Lower leg skin (tissue), 4 donors: Measurements from ENCODE around the gene TUBGCP6. TPM values are rescaled to one million over a fixed set of nuclear protein-coding genes. Genes with fewer than 3 reads are reported as not detected.

ENCODE experiments used
- DNase-seq, 2 donors: peaks; one replicate each; pipeline ENCODE4 v3.0.0-alpha.2; 2019; ENCODE audit warnings: low spot score in 2 of 2
- H3K4me3 ChIP-seq: fragments of 200-600 bp; sonication (generic); 2 replicates; pipeline ENCODE4 v1.5.1; 2017; ENCODE audit warnings: mild to moderate bottlenecking, low read depth; ENCODE audit not compliant: poor library complexity, severe bottlenecking
- POLR2A ChIP-seq, 2 donors: fragments of 450-650 bp; IDR thresholded peaks; one replicate each; pipeline ENCODE4 v1.6.1; 2016 to 2017; ENCODE audit warnings: antibody characterized with exemption in 2 of 2, mild to moderate bottlenecking in 1 of 2, moderate library complexity in 1 of 2
- WGBS, 2 donors: methylation state at CpG; one replicate each; pipeline ENCODE4 v1.1.5; 2018; 5-methylcytosine and 5-hydroxymethylcytosine counted together
- intact Hi-C: fragments of 100-400 bp; cut with DNase I; formaldehyde crosslinking; loops from one replicate; pipeline ENCODE4 v1.15.0; 2023; ENCODE audit warnings: low total_unique reads
- total RNA-seq, 4 donors: library from RNA; depleted of rRNA; stranded (reverse); fragments of >200 nt; gene quantifications; one replicate each; pipeline ENCODE4 v1.1.0, GENCODE V29; 2016
- TF ChIP-seq, protein P1 (sequence below), 3 donors: fragments of 450-650 bp; IDR thresholded peaks; one replicate each; pipeline ENCODE4 v1.5.1; 2016; ENCODE audit warnings: antibody characterized with exemption in 3 of 3, mild to moderate bottlenecking in 3 of 3, moderate library complexity in 2 of 3

The TUBGCP6 gene
- total RNA-seq, 4 donors from 2014 or later = 37.1 to 67.0 (median 52.5) TPM

DNA sequence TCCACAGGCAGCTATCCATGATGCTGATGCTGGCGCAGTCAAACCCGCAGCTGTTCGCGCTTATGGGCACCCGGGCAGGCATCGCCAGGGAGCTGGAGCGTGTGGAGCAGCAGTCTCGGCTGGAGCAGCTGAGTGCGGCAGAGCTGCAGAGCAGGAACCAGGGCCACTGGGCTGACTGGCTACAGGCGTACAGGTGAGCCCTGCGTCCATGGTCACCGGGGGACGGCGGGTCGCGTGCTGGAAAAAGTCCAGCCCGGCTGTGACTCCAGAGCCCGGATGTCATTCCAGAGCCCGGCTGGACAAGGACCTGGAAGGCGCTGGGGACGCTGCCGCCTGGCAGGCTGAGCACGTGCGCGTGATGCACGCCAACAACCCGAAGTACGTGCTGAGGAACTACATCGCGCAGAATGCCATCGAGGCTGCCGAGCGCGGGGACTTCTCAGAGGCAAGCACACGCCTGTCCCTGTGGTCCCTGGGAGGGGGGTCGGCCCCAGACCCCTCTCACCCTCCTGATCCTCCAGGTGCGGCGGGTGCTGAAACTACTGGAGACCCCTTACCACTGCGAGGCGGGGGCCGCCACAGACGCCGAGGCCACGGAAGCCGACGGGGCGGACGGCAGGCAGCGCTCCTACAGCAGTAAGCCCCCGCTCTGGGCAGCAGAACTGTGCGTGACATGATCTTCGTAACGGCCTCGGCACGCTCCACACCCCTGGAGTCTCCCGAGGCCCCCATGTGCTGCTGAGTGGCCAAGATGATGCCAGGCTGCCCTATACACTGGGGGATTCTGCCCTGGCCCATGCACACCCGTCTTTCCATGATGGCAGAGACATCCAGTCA is 27.9 kb downstream of the TUBGCP6 start:
- DNase-seq = no peak
- WGBS, 2 donors = 95 to 97% methylated on average over 48 to 50 of the region's 57 CpGs
- intact Hi-C loops = no loop called here
- H3K4me3 ChIP-seq = no peak overlapping the region
- TF ChIP-seq, protein P1, sequence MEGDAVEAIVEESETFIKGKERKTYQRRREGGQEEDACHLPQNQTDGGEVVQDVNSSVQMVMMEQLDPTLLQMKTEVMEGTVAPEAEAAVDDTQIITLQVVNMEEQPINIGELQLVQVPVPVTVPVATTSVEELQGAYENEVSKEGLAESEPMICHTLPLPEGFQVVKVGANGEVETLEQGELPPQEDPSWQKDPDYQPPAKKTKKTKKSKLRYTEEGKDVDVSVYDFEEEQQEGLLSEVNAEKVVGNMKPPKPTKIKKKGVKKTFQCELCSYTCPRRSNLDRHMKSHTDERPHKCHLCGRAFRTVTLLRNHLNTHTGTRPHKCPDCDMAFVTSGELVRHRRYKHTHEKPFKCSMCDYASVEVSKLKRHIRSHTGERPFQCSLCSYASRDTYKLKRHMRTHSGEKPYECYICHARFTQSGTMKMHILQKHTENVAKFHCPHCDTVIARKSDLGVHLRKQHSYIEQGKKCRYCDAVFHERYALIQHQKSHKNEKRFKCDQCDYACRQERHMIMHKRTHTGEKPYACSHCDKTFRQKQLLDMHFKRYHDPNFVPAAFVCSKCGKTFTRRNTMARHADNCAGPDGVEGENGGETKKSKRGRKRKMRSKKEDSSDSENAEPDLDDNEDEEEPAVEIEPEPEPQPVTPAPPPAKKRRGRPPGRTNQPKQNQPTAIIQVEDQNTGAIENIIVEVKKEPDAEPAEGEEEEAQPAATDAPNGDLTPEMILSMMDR (IDR thresholded peaks at IDR 0.05) = no peak
- no peak for TF ChIP-seq POLR2A (IDR thresholded peaks at IDR 0.05)

DNA sequence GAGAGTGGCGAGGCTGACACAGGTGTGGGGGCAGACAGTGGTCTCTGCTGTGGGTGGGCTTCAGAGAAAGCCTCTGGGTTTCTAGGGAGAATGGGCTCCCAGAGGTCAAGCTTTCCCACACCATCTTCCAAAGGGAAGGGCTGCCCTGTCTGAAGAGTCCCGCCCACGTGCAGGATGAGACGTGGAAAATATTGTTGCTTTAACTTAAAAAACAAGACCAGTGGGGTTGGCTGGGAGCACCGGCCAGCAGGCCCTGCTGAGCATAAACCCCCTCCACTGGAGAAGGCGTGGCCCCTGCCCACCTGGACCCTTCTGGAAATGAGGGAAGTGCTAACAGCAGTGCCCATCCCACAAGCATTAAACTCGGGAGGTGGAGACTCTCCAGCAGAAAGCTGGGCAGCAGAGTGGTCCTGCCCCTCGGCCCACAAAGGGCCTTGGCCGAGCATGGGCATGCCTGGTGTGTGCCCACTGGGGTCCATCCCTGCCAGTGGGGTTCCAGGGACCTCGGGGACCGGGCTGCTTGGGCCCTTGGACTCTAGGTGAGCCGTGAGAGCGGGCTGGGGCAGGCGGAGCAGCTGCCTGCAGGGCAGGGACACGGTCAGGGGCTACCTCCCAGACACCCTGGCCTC is 28.7 kb downstream of the TUBGCP6 start:
- intact Hi-C loops = no loop called here
- WGBS, 2 donors = 82 to 86% methylated on average over 15 of the region's 15 CpGs
- no peak for TF ChIP-seq POLR2A (IDR thresholded peaks at IDR 0.05)
- TF ChIP-seq, protein P1 (IDR thresholded peaks at IDR 0.05) = no peak
- H3K4me3 ChIP-seq = no peak overlapping the region
- no peak for DNase-seq

DNA sequence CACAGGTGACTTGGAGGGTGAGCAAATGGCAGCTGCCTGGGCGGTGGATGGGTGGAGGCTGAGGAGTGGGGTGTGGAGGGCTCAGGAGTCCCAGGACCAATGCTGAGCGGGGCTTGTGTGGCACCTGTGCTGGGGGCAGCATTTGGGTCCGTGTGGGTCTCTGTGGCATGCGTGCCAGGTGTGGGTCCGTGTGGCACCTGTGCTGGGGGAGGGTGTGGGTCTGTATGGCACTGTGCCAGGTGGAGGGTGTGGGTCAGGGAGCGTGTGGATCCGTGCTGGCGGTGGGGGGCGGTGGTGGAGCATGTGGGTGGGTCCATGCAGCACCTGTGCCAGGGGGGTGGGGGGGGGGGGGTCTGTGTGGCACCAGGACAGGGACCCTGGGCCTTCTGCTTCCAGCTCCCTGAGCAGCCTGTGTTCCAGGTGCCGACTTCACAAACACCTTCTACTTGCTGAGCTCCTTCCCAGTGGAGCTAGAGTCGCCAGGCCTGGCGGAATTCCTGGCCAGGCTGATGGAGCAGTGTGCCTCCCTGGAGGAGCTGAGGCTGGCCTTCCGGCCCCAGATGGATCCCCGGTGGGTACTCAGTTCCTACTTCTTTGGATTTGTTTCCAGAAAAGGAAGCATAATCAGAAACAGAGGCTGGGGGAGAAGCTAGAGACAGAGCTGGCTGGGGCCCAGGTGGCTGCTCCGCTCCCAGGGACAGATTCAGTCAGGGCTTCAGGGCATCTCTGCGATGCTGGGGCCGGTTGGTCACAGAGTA is 29.3 kb downstream of the TUBGCP6 start:
- no peak for DNase-seq
- 55 to 60% methylated on average over 15 to 17 of the region's 17 CpGs for WGBS, 2 donors
- intact Hi-C loops = no loop called here
- no peak overlapping the region for H3K4me3 ChIP-seq
- TF ChIP-seq, protein P1 (IDR thresholded peaks at IDR 0.05) = no peak
- no peak for TF ChIP-seq POLR2A (IDR thresholded peaks at IDR 0.05)

DNA sequence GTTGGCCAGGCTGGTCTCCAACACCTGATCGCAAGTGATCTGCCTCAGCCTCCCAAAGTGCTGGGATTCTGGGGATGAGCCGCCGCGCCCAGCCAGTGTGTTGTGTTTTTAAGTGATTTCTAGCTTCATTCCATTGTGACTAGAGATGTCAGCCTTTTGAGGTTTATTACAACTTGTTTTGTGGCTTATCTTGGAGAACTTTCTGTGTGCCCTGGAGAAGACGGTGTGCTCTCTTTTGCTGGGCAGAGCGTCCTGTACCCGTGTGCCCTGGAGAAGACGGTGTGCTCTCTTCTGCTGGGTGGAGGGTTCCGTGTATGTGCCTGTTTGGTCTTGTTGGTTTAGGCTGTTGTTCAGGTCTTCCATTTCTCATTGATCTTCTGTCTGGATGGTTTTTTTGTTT is 31.6 kb downstream of the TUBGCP6 start:
- H3K4me3 ChIP-seq = no peak overlapping the region
- DNase-seq = no peak
- TF ChIP-seq POLR2A (IDR thresholded peaks at IDR 0.05) = no peak
- TF ChIP-seq, protein P1 (IDR thresholded peaks at IDR 0.05) = no peak
- intact Hi-C loops = no loop called here
- 93 to 96% methylated on average over 9 of the region's 9 CpGs for WGBS, 2 donors

DNA sequence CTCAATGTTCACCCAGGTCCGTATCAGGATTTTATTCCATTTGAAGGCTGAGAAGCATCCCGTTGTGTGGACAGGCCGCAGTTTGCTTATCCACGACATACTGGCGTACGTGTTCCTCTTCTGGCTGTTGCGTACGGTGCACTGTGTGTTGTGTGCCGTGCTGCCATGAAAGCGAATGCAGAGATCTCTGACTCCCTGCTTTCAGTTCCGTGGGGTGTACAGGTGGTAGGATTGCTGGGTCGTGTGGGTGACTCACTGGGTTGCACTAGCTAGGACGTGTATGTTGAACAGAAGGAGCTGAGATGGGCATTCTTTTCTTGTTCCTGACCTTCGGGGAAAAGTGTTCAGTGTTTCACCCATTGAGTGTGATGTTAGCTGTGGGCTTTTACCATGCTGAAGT is 33.7 kb downstream of the TUBGCP6 start:
- intact Hi-C loops = no loop called here
- no peak for TF ChIP-seq POLR2A (IDR thresholded peaks at IDR 0.05)
- TF ChIP-seq, protein P1 (IDR thresholded peaks at IDR 0.05) = no peak
- WGBS, 2 donors = 88% methylated on average over 14 of the region's 14 CpGs
- no peak overlapping the region for H3K4me3 ChIP-seq
- no peak for DNase-seq
